ENCODE data around the gene TACC3.

TACC3 gene

DNA sequence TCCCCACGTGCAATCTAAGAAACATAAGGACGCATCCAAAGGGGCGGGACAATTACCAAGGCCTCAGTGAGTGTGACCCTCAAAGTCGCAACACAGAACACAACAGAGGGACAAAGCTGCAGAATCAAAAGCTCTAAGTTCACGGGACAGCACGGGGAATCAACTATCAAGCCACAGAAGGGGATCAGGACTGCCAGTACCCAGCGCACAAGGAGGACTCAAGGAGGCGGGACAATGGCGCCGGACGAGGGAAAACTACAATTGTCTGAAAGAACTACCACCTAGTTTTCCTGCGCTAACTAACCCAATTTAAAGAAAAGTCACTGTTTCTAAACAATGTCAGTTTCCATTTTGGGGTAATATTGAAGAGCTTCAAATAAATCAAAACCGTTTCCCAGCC lies 38.5 kb upstream of the TACC3 start:
- TF ChIP-seq, protein P1, sequence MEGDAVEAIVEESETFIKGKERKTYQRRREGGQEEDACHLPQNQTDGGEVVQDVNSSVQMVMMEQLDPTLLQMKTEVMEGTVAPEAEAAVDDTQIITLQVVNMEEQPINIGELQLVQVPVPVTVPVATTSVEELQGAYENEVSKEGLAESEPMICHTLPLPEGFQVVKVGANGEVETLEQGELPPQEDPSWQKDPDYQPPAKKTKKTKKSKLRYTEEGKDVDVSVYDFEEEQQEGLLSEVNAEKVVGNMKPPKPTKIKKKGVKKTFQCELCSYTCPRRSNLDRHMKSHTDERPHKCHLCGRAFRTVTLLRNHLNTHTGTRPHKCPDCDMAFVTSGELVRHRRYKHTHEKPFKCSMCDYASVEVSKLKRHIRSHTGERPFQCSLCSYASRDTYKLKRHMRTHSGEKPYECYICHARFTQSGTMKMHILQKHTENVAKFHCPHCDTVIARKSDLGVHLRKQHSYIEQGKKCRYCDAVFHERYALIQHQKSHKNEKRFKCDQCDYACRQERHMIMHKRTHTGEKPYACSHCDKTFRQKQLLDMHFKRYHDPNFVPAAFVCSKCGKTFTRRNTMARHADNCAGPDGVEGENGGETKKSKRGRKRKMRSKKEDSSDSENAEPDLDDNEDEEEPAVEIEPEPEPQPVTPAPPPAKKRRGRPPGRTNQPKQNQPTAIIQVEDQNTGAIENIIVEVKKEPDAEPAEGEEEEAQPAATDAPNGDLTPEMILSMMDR (IDR thresholded peaks at IDR 0.05): no peak

DNA sequence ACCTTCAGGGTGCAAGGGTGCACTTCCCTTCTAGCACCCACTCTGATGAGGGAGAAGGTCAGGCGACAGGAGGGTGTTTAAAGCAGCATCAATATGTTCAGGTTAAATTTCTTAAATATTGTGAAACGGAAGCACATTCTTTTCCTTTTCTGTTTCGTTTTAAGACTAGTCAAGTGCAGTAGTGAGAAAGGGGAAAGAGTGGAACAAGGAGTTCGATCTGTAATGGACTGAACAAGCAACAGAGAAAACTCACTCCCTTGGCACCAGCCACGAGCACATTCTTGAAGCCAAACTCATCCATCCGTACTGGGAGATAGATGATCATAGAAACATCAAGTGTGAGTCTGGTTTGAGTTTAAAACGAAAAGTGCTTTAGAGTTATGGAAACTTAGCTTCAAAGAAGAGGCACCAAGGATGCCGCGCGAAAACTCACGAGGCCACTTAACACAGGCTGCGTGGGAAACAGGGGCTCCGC lies 38.0 kb upstream of the TACC3 start:
- TF ChIP-seq, protein P1 (IDR thresholded peaks at IDR 0.05): no peak

DNA sequence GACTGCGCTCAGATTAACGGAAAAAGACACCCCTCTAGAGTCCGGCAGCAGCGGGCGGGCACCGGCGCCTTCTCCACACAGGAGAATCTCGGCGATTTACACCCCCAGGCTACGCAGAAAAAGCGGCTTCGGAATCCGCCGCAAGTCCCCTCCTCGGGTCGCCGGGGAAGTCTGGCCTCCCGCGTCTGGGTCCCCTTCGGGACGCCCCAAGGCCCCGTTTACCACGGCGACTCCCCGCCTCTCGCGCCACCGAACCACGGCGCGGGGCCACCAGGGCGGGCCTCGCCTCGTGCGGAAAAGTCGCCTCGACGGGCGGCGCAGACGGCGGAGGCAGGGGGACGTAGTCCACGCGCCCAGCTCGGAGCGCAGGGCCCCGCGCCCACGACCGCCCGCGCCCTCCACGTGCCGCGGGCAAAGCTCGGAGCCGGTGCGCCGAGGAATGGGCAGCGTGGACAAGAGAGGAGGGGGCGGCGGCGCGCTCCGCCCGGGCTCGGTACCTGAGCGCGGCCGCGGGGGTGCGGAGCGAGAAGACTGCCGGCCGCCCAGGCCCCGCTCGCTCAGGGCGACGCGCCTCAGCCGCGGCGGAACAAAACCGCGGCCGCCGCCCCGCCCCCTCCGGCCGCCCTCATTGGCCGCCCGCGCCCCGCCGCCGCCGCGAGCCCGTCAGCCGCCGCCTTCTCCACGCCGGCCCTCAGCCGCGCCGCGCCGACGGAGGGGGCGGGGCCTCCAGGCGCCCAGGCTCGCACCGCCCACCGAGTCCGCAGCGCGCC lies 37.4 kb upstream of the TACC3 start, which contains the start of gene FAM53A:
FAM53A (minus strand) TSS at position 578 of the 770 bp plus-strand sequence. CDS start 15,572 bp downstream, outside the sequence.
- TF ChIP-seq, protein P1 (IDR thresholded peaks at IDR 0.05): no peak

DNA sequence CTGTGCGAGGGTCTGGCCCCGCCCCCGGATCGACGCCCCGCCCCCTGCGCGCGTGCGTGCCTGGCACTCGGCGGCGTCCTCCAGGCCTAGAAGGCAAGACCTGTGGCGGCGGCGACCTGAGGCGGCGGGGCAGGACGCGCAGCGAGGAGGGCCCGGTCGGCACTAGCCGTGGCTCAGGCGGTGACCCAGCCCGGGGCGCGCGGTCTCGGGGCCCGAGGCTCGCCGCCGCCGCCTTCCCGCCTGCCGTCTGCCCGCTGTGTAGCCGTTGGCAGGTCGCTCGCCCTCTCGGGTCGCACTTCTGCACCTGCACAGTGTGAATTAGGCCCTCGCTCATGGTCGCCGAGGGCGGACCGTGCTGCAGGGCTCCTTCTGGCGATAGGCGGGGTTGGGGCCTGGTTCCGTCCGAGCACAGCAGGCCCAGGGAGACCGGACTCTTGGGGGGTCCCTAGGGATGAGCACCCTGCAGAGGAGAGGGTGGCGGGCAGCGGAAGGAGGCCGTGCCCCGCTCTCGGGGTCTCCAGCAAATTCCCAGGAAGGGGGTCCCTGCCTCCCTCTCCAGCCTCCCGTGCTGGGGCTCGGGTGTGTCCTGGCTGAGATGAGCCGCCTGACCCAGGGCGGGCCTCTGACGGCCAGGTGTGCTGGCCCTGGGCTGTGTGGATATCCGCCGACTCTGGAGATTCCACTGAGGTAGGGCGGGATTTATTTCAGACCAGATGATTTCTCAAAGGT lies 36.7 kb upstream of the TACC3 start:
- TF ChIP-seq, protein P1 (IDR thresholded peaks at IDR 0.05): no peak

DNA sequence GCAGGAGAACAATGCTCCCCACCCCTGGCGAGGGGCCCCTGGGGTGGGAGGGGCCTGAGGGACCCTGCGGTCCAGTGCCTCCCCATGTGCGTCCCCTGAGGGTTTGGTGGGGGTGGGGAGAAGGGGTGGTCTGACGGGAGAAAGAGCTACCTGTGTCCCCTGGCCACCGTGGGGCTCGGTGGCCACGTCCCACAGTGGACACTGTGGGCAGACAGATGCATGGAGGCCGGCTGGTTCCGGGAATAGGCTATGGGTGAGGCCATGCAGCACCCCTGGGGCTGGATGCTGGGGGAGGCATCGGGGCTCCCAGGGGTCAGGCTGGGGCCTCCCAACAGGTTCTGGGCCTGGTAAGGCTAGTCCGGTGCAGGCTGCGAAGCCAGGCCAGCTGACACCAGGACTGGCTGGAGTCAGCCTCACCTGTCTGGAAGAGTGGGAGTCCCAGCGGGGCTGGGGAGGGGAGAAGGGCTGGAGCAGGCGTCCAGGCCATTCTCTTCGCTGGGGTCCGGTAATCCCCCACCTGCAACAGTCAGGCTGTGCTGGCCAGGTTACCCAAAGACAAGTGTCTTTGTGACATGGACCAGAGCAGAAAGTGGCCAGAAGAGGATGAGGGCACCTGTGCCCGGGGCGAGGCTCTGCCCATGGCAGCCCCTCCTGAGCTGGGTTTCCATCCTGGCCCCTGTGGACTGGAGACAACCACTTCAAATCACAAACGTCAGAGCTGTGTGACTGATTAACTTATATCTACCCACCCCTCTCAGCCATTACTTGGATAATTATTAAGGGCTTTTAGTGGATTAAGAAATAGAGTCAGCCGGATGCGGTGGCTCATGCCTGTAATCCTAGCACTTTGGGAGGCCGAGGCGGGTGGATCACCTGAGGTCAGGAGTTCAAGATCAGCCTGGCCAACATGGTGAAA lies 35.8 kb upstream of the TACC3 start:
- TF ChIP-seq, protein P1 (IDR thresholded peaks at IDR 0.05): no peak

DNA sequence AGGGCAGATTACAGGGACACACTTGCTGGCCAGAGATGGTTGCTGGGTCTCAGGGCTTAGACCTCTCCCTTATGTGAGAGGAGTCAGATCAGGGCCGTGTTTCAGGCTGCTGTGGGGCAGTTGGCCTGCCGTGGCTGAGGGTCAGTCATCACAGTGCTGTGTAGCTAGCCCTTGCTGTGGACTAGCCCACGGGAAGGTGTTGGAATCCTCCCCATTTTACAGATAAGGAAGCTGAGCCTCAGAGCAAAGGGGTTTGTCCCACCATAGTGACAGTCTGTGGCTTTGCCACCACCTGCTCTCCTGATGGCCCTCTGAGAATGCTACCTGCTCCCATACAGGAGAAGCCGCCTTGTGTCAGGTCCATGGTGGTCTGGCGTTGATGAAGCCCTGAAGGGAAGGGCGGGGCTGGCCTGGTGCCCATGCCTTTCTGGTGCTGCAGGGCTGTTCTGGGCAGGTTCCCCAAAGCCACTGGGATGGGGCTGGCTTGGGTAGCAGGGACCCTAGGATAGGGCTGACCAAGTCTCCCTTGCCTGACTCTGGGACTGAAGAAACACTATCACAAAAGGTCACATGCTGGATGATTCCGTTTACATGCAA lies 34.8 kb upstream of the TACC3 start:
- TF ChIP-seq, protein P1 (IDR thresholded peaks at IDR 0.05): no peak

DNA sequence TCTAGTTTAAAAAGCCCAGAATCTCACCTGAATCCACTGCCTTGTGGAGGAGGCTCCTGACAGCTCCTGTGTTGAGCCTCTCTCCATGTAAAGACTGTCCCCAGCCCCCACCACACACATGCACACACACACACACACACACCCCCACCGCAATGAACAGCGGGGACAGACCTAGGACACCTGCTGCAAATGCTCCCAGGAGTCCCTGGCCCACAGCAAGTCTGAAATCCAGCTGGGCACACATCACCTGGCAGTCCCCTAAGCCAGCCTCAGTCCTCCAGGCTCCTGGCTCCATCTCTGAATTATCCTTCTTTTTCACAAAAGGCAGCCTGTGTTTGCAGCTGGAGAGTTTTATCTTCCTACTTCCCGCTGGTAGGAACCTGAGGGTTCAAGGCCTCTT lies 30.6 kb upstream of the TACC3 start:
- TF ChIP-seq, protein P1 (IDR thresholded peaks at IDR 0.05): no peak
